Cortex of kidney (tissue), 1 donor: ENCODE data around the gene MLH1.

ENCODE experiments used
- DNase-seq: peaks from one replicate; lab custom pipeline; 2025; lab: John Stamatoyannopoulos, UW

Gene MLH1

DNA sequence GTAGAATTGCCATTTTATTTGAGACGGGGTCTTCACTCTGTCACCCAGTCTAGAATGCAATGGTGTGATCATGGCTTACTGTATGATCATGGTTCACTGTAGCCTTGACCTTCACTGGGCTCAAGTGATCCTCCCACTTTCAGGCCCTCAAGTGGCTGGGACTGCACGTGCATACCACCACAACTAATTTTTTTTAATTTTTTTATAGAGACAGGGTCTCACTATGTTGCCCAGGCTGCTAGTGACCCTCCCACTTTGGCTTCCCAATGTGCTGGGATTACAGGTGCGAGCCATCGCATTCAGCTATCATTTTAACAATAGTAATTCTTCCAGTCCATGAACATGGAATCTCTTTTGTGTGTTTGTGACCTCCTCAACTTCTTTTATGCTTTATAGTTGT, 12.3 kb upstream of the MLH1 start:
- DNase-seq = no peak

DNA sequence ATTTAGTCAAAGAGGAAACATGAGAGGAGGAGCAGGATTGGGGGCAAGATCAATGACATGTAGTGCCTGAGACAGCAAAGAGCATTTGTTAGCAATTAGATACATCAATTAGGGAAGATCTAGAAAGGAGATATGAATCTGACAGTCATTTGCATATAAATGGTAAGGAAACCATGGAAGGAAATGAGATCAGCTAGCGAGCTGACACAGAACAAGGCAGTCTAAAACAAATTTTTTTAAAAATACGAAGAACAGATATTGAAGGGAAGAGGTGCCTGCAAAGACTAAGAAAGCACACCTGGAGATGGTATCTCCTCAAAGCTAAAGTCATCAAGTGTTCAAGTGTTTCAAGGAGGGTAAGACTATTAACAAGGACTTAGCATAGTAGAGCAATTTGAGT, 5.0 kb upstream of the MLH1 start:
- DNase-seq = no peak

DNA sequence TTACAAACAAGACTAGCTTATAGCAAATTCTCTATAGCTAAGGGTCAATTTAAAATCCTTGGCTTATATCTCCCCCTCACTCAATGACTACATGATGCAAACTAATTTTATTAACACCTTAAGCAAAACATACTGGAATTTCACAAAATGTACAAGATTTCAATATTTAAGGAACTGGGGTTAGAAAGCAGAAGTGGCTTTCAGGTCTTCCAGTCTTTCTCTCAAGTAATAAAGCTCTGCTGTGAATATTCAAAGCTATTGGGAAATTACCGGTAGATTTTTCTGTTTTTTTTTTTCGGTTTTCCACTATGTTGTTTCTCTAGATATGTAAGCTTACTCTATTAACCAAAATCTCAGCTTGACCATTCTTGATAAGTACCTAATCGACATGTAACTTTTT, 4.3 kb upstream of the MLH1 start:
- DNase-seq = no peak

DNA sequence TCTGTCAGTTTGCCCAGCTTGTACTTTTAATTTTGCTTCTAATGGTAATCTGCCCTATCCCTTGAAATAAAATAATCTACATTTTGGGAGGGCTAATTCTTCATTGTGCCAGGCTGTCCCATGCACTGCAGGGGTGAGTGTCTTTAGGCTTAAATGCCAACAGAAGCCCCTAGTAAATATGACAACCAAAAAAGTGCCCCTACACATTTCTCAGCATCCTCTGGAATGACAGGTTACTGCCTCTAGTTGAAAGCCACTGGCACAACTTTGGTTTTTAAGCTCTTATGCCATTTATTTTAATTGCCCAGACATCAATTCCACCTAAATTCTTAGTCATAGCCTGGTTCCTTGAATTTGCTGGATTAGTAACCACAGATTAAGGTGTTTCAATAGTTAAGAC, 3.8 kb upstream of the MLH1 start:
- no peak for DNase-seq

DNA sequence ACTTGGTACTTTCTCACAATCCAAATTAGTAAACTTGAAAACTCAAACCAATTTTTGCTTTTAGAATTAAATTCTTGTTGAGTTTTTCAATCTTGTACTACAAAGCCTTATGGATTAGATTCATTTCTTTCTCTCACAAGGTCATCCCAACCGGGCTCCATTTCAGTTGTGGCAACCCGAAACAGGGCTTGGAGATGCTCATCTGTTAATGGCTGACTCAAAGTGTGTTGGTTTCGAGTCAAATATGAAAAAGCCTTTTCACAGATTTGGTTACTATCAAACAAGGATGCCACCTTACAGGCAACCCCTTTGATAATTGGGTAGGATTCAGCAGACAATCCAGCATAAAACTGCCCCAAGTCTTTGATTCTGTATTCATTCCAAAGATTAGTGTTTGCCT, 2.2 kb upstream of the MLH1 start:
- DNase-seq = no peak

DNA sequence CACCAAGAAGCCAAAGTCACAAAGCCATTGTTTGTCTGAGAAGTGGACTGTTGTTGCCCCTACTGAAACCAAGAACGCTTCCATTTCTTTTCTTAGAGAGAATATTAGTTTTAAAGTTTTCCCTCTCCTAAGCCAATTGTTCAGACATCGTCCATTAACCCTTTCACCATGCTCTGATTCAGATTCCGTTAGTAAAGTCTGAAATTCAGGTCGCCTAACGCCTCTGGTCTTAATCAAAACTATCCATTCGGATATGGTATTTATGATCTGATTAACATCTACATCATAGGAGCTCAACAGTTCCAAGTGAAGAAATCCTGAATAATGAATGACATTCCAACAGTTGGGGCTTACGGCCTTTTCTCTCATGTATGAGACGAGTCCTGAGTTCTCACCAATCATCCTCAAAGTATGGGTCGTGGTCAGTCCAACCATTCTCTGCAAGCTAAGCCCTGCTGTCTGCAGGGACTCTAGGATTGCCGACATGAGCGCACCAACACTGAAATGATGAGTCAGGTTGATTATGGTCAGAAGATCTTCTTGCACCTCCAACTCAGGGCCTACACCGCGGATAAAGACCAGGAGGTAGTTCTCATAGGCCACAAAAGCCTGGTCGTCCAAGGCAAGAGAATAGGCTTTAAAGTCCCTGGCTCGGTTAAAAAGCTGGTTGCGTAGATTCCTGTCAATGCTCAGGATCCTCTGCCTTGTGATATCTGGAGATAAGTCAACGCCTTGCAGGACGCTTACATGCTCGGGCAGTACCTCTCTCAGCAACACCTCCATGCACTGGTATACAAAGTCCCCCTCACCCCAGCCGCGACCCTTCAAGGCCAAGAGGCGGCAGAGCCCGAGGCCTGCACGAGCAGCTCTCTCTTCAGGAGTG, 1.2 kb upstream of the MLH1 start:
- DNase-seq = no peak

DNA sequence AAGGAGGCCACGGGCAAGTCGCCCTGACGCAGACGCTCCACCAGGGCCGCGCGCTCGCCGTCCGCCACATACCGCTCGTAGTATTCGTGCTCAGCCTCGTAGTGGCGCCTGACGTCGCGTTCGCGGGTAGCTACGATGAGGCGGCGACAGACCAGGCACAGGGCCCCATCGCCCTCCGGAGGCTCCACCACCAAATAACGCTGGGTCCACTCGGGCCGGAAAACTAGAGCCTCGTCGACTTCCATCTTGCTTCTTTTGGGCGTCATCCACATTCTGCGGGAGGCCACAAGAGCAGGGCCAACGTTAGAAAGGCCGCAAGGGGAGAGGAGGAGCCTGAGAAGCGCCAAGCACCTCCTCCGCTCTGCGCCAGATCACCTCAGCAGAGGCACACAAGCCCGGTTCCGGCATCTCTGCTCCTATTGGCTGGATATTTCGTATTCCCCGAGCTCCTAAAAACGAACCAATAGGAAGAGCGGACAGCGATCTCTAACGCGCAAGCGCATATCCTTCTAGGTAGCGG, 452 bp upstream of the MLH1 start, which contains the start of gene EPM2AIP1:
TSS of gene EPM2AIP1 (minus strand) at position 326 of the 520 bp plus-strand sequence. CDS start at position 272, 54 bp downstream.
- DNase-seq = no peak

DNA sequence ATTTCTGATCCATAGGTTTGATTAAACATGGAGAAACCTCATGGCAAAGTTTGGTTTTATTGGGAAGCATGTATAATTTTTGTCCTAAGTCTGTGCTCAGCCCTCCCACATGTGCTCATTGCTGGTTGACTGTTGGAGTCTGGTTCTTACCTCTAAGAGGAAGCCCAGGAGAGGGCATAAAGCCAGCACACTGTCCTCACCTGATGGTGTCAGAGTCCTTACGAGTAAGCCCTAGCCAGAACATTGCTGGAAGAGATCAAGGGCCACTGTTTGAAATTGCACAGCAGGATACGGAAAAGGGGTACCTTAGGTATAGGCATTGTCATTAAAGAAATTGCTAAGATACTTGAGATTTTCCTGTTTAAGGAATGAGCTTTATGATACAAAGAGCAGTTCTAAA, 21.3 kb downstream of the MLH1 start:
- no peak for DNase-seq

DNA sequence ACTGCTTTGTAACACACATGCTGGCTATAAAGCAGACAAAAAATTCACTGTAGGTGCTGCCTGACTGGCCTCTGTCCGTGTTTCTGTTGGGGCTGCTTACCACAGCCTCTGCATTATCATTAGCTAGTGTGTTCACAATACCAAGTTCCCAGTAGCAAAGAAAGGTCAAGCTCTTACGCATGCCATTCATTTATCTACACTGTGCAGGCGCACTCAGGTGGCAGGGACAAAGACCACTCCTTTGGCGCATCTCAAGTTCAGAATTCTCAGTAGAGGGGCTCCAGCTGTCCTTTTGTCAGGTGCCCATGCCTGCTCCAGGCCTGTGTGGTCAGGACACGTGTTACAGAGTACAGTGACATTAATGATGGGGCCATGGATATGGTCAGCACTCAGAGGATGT, 22.3 kb downstream of the MLH1 start:
- DNase-seq = no peak

DNA sequence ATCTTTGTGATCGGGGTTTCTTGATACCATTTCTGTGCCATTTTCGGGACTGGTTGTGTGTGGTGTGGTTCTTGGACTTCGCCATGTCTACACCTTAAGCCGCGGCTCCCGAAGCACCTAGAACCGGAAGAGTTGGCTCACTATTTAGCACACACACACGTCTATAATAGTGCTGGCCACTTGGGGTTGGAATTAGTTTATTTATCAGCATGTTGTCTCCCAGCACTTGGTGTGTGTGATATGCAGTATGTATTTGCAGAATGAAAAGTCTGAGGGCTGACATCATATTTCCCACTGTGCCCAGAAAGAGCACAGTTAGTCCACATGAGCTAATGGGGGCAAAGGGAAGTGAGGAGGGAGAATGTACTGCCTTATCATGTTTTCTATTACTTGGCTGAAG, 23.6 kb downstream of the MLH1 start:
- no peak for DNase-seq

DNA sequence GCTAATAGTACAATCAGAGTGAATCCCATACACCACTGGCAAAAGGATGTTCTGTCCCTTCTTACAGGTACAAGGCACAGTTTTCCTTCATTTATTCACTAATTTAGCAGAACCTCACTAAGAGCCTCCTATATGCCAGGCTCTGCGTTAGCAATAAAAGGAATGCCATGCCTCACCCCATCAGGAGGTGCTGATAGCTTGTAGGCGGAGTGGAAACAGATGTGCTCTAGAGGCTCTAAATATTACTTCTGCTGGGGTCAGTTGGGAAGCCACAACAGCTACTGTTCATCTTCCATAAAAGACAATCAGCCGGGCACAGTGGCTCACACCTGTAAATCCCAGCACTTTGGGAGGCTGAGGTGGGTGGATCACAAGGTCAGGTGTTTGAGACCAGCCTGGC, 24.4 kb downstream of the MLH1 start:
- no peak for DNase-seq

DNA sequence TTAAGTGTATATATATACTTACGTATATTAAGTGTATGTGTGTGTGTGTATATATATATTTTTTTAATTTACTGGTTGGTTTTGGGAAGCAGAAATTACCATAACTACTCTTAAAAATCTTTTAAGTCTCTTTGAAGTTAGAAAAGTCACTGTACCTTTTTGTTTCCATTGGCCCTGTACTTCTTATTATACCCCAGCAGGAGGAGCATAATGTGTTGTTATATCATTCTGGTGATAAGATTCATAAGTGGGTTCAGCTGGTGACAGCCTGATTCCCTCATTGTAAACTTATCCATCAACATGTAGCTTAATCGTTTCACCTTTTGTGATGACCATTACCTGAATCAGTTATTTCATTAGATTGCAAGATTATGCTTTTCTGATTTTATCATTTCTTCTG, 30.8 kb downstream of the MLH1 start:
- no peak for DNase-seq

DNA sequence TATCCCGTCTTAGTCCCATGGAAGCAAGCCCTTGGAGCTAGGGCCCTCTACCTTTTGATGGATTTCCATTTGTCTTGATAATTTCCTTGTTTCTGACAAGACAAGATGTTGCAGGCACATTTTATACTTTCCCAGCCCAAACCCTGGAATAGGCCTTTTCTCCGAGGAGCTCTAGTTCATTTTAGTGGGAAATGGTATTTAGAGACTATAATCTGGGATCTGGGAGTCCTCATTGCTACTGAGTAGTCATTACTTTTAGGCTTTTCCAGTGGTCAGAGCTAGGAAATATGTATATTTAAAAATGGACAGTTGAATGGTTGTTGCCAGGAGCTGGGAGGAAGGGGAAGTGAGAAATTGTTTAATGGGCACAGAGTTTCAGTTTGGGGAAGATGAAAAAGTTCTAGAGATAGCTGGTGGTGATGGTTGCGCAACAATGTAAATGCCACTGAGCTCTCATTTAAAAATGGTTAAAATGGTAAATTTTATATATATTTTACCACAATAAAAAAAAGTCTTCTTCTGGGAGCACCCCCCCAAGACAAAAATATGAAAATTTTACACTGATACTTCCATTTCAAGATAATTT, 31.6 kb downstream of the MLH1 start:
- no peak for DNase-seq

DNA sequence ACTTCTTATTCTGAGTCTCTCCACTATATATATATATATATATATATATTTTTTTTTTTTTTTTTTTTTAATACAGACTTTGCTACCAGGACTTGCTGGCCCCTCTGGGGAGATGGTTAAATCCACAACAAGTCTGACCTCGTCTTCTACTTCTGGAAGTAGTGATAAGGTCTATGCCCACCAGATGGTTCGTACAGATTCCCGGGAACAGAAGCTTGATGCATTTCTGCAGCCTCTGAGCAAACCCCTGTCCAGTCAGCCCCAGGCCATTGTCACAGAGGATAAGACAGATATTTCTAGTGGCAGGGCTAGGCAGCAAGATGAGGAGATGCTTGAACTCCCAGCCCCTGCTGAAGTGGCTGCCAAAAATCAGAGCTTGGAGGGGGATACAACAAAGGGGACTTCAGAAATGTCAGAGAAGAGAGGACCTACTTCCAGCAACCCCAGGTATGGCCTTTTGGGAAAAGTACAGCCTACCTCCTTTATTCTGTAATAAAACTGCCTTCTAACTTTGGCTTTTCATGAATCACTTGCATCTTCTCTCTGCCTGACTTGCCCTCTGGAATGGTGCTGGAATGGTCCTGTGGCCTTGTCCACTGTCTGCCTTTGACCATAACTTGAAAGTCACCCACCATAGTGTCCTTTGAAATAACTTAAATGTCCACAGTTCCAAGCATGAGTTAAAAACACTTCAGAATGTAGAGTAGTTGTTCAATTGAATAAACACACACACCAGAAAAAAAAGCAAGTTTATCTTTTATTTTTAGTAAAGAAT, 32.4 kb downstream of the MLH1 start:
- DNase-seq = no peak

DNA sequence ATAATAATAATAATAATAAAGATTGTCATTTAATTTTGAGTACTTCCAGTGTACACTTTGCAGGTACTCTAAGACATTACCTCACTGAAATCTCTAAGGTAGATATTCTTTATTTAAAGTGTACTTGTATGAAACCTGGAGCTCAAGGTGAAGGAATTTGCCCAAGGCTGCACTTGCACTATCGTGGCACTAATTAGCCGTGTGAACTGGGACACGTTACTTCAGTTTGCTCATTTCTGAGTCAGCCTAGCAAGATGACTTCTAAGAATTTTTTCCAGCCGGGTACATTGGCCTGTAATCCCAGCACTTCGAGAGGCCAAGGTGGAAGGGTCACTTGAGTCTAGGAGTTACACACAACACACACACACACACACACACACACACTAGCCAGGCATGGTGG, 33.5 kb downstream of the MLH1 start:
- no peak for DNase-seq

DNA sequence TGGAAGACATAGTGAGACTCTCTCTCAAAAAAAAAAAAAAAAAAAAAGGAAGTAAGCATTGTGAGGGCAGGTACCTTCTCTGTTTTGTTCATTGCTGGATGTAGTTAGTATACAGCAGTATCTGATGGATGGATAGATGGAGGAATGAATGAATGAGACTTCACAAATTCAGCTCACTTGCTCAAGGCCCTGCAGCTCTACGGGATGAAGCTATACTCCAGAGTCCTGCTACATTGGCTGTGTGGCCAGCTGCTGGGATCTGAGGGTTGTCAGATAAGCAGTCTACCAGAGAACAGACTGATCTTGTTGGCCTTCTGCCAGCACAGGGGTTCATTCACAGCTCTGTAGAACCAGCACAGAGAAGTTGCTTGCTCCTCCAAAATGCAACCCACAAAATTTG, 35.0 kb downstream of the MLH1 start:
- DNase-seq = no peak

DNA sequence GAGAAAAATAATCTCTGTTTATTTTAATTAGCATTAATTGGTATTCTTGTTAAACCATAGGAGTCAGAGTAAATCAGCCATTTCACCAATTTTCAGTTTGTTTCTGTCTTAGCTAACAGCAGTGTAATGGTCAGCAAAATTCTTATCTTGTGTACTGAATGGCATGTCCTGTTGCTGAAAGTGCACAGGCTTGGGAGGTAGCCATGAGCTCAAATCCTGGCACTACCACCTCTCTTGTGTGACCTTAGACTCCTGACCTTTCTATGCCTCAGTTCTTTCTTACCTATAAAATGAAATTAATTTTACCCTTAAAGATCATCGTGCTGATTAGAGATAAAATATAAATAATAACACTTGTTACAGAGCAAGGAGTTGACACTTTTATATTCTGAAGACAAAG, 35.8 kb downstream of the MLH1 start:
- DNase-seq = no peak

DNA sequence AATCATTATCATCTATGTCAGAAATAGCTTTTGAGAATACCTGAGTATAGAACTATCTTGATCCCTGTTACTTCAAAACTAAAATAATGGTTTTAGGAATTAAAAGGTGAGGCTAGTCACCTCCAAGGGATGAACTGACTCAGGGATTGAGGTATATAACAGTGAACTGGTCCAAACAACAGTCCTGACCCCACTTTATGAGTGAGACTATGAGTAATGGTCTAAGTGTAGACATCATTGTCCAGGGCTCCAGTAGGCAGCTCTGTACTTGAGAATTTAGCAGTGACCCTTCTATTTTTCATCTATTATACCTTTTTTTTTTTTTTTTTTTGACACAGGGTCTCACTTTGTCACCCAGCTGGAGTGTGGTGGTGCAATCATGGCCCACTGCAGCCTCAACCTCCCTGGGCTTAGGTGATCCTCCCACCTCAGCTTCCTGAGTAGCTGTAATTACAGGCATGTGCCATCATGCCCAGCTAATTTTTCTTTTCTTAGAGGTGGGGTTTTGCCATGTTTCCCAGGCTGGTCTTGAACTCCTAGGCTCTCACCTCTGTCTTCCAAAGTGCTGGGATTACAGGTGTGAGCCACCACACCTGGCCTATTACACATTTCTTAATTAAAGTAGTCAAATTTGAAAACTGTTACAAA, 36.3 kb downstream of the MLH1 start:
- DNase-seq = no peak

DNA sequence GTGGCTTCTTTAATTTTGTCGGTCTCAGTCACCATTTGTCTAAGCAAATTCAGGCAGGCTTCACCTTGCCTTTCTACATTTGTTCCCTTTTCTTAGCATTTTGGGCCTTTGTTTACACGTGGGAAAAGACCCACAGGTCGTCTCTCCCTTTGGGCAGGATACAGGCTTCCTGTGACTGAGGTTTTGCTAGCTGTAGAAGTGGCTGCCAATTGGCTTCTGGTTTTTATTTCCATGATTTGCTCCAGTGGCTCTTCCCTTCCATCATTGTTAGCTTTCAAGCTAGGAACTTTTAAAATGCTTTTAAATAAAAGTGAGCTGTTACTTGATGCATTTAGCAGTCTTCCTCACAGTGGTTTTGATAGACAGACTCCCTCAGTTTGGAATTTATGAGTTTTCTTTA, 37.3 kb downstream of the MLH1 start:
- DNase-seq = no peak

DNA sequence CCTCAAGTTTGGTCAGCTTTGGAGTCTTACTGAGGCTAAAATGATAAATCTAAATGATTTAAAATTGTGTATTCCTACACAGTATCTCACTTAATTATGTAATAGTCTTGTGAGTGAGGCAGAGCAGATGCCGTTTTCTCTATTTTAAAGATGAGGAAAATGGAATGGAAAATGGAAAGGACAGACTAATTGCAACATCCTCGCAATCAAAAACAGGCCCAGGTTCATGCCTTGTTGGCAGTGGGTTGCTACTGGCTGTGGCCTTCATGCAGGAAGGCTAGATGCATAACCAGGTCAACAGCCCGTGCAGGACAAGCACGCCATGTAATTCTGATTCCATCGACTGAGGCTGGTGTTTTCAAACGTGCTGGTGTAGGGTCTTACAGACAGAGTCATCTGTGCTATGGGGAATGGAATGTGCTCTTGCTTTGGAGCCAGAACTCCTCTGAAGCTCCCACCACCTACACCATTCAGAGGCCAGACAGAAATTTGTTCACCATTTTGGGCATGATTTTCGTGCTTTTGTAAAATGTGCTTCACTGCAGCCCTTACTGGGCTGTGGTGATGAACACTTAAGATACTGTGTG, 37.9 kb downstream of the MLH1 start:
- DNase-seq = no peak

DNA sequence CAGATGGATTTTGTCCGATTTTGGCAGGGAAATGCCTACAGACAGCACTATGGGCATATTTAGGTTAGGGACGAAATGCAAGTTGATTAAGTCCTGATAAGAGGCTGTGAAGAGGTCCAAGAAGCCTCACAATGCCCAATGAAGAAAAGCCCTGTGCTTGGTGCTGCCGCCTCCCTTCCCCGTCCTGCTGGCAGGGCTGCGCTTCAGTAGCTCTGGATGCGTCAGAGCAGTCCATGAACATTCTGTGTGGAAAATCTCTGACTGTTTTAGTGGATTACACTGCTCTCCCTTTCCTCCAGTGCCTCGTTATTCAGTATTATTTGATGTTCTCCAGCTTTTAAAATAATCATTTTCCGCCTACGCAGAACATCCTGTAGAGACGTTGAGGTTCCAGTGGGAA, 39.6 kb downstream of the MLH1 start:
- DNase-seq = no peak

DNA sequence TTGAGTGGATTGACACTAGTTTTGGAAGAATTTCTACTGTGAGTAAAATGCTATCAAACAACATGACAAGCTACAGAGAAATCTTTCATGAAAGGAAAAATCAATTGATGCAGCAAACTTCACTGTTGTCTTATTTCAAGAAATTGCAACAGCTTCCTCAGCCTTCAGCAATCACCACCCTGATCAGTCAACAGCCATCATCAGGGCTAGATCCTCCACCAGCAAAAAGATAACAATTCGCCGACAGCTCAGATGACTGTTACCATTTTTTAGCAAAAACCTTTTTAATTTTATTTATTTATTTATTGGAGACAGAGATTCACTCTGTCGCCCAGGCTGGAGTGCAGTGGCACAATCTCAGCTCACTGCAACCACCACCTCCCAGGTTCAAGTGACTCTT, 44.0 kb downstream of the MLH1 start:
- DNase-seq = no peak
